Activated T-cell treated with anti-CD3 and anti-CD28 coated beads, Interleukin-2, amount 50 U/mL, for 72 hours (primary cell): ENCODE results near the gene RNU1-4. TPM values are rescaled to one million over a fixed set of nuclear protein-coding genes. Genes with fewer than 3 reads are reported as not detected.
"Not testable (repeated sequence)": the region's sequence is repeated elsewhere in the genome, so short reads cannot be mapped to it uniquely, and the experiment has no call there.

Experiments used
- ATAC-seq, 2 donors: fragments of 150-1000 bp; cut with Tn5 transposase; replicated peaks in 1 of 2; 2 replicates each; pipeline ENCODE4 v1.10.0; 2021; ENCODE audit warnings: moderate library complexity in 2 of 2, mild to moderate bottlenecking in 1 of 2
- DNase-seq, 2 donors: peaks; one replicate each; pipeline ENCODE4 v3.0.0; 2021 to 2022; ENCODE audit warnings: mixed read lengths in 1 of 2
- H3K27ac Mint-ChIP-seq: one replicate; pipeline ENCODE4 v1.8.0; 2022; ENCODE audit warnings: mild to moderate bottlenecking, moderate library complexity, mixed read lengths
- H3K27me3 Mint-ChIP-seq: one replicate; pipeline ENCODE4 v1.8.0; 2022; ENCODE audit warnings: low read depth, mixed read lengths
- H3K36me3 Mint-ChIP-seq, 2 donors: one replicate each; pipeline ENCODE4 v1.8.0; 2022; ENCODE audit warnings: mixed read lengths in 2 of 2, mild to moderate bottlenecking in 1 of 2; ENCODE audit not compliant: insufficient read depth in 2 of 2
- H3K4me1 Mint-ChIP-seq: one replicate; pipeline ENCODE4 v1.8.0; 2022; ENCODE audit warnings: low read depth, mixed read lengths
- H3K4me3 Mint-ChIP-seq, 2 donors: one replicate each; pipeline ENCODE4 v1.8.0; 2022; ENCODE audit warnings: mild to moderate bottlenecking in 2 of 2, mixed read lengths in 2 of 2, moderate library complexity in 2 of 2
- H3K9me3 Mint-ChIP-seq, 2 donors: one replicate each; pipeline ENCODE4 v1.8.0; 2022; ENCODE audit warnings: mixed read lengths in 2 of 2
- total RNA-seq, 2 donors: library from RNA; stranded (reverse); gene quantifications; one replicate each; pipeline ENCODE4 v1.2.3, GENCODE V29; 2022

RNU1-4 gene
- total RNA-seq, 2 donors from 2014 or later, result 1,100 to 1,278 TPM

- not testable (repeated sequence) for H3K9me3 Mint-ChIP-seq, H3K36me3 Mint-ChIP-seq, H3K4me1 Mint-ChIP-seq, H3K27ac Mint-ChIP-seq, H3K27me3 Mint-ChIP-seq, H3K4me3 Mint-ChIP-seq, DNase-seq
- ATAC-seq, result peak; percentile 22 to 23
Observed at GRCh38 chr1:16759041-16759493, 18.8 kb downstream of the RNU1-4 start.

DNA sequence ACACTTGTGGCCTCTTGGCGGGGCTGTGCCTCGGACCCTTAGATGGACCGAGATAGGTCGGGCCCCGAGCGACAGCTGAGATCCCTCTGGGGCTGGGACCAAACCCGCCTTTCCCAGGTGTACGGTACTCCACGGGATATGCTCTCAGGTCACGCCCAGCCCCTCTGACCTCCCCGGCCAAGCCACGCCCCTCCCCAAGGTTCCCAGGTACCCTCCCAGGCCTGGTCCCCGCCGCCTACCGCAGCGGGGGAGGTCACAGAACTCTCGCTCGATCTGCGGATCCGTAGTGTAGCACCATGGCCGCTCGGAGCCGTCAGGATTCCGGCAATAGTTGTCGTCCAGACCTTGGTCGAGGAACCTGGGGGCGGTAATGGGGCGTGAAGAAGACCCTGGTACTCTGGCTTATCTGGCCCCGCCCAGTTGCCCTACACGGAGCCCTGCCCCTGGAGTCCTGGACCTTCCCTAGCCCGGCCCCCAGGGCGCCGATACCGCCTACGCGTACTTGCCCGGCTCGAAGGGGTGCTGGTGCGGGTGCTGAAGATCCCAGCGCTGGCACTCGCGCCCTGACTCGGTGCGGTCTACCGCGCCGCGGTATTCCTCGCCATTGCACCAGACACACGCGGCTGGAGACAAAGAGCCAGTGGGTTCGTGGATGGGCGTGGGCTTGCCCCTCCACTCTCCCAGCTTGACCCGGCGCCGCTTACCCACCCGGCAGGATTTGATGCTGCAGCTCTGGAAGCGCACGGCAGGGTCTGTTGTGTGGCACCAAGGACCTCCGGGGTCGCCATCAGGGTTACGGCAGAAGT lies 19.5 kb downstream of the RNU1-4 start:
- not testable (repeated sequence) for H3K27me3 Mint-ChIP-seq, H3K4me3 Mint-ChIP-seq, H3K27ac Mint-ChIP-seq, DNase-seq, H3K36me3 Mint-ChIP-seq, H3K9me3 Mint-ChIP-seq, H3K4me1 Mint-ChIP-seq
- ATAC-seq, result peak; percentile 39 to 53

DNA sequence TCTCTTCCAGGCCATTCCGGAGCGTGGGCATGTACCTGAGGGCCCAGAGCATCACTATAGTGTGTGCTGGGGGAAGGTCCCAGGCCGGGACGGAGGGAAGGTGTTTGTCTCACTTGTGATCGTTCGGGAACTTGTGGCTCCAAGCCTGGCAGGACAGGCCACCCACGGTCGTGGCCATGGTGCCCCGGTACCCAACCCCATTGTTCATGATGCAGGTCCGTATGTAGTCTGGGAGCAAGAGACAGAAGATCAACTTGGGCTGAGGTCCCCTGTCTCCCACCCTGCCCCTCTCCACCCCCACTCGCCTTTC lies 20.1 kb downstream of the RNU1-4 start:
- not testable (repeated sequence) for ATAC-seq, H3K27ac Mint-ChIP-seq

DNA sequence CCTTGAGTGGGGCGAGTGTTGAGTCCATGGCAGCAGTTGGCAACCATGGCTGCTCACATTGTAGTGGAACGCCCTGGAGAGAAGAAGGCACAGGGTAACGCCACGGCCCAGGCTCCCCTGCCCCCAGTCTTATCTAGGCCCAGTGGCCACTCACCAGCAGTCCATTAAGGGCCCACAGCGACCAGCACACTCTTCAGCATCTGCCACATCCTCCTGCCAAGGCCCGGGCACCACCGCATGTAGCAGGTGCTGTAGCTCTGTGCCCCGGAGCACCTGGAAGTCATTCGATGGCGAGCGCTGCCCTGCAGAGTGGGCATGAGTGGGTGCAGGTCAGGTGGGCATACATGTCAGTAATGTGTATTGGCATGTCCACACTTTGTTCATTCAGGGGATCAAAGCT lies 20.5 kb downstream of the RNU1-4 start:
- ATAC-seq, DNase-seq, H3K4me1 Mint-ChIP-seq, H3K27ac Mint-ChIP-seq, H3K4me3 Mint-ChIP-seq, H3K36me3 Mint-ChIP-seq, H3K9me3 Mint-ChIP-seq: not testable (repeated sequence)
- H3K27me3 Mint-ChIP-seq, result peaks cover 14% of the 10 kb centered on the region

More for the DNA sequence above, 20.1 kb downstream of the RNU1-4 start:
- not testable (repeated sequence) for DNase-seq, H3K36me3 Mint-ChIP-seq, H3K4me3 Mint-ChIP-seq, H3K9me3 Mint-ChIP-seq, H3K4me1 Mint-ChIP-seq
- H3K27me3 Mint-ChIP-seq, result peaks cover 12% of the 10 kb centered on the region

DNA sequence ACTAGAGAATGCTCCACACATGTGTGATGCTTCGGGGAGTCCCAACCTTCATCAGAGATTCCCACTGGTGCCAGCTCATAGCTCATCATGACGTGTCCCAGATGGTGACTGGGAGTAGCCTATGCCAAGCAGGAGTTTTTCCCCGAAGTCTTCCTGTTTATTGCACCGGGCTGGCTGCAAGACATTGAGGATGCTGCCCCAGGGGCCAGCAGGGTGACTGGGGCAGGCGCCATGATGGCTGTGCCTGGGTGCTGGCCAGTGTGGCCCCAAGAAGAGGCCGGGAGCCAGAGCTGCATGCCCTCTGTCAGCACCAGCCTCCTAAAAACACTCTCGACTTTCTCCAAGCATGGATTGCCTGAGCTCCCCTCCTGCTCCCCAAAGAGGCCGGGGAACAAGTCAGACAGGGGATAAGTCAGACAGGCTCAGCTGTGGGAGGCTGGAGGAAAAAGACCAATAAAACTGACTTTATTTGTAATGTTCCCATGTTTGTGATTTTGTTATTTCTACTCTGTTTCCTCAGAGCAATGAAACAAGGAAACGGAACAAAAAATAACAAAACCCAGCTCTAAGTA lies 24.0 kb downstream of the RNU1-4 start:
- H3K27ac Mint-ChIP-seq, H3K36me3 Mint-ChIP-seq, DNase-seq, H3K4me3 Mint-ChIP-seq, H3K4me1 Mint-ChIP-seq, H3K9me3 Mint-ChIP-seq, ATAC-seq: not testable (repeated sequence)
- H3K27me3 Mint-ChIP-seq, result peaks cover 21% of the 10 kb centered on the region

DNA sequence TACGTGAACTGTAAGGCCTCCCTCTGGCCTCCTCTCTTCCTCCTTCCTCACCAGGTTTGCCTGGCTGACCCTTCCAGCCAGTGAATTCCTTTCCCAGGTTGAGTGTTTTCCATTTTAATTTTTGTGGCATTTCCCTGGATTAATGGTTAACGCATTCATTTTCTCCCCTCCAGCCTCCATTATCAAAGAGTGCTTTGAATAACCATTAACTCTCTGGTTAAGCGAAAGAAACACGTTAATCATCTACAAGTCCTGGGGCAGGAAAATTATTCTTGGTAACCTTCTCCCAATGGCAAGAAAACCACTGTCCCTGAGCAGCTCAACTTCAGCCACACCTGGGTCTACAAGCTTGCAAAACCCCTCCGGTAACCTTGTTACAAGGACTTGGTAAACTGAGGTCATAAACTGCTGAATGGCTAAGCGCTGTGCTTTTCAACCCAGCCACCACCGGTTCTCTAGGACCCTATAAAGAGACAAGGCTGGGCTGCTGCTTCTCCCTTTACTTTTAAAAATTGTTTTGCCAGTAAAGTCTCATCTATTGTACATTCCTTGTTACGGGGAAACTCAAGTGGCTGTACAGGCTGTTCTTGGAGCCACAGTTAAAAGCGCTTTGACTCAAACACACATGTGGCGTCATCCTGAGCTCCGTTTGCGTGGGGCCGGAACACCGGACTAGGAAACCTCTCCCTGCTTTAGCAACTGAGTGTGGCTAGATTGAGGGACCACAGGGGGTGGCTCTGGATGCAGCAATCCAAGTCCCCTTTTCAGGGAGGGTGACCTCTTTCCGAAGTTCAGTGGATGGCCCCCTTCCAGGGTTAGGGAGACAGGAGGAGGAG lies 24.7 kb downstream of the RNU1-4 start:
- ATAC-seq, DNase-seq: not testable (repeated sequence)

GRCh38 chr1:16765731-16766605 lies 25.7 kb downstream of the RNU1-4 start:
- not testable (repeated sequence) for H3K27ac Mint-ChIP-seq, H3K4me1 Mint-ChIP-seq, ATAC-seq, H3K4me3 Mint-ChIP-seq, H3K9me3 Mint-ChIP-seq, DNase-seq, H3K36me3 Mint-ChIP-seq
- peaks cover 23% of the 10 kb centered on the region for H3K27me3 Mint-ChIP-seq

More for the DNA sequence above, 24.7 kb downstream of the RNU1-4 start:
- not testable (repeated sequence) for H3K9me3 Mint-ChIP-seq, H3K36me3 Mint-ChIP-seq, H3K4me1 Mint-ChIP-seq, H3K4me3 Mint-ChIP-seq, H3K27ac Mint-ChIP-seq
- H3K27me3 Mint-ChIP-seq, result peaks cover 21% of the 10 kb centered on the region

DNA sequence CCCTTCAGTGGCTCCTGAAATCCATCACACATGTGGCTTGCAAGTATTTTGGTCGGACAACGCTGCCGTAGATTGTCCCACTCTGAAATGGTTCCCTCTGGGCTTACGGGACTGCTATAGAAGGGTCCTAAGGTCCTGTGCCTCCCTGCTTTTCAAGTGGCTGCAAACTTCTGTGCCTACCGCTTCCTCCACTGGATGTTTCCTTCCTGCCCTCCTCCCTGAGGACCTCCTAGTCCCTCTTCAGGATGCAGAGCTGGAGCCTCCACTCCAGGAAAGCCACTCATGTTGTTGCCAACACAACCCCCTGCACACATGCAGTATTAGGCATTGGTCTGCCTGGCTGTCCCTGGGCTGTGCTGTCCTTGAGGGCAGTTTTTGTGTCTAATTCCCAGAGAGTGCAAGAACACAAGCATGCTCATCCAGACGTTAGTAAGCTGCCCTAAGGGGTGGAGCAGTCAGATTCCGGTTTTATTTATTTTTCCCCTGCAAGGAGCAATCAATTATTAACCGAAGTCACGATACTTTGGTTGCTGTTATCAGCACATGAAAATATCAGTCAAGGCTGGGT lies 26.5 kb downstream of the RNU1-4 start:
- DNase-seq, ATAC-seq, H3K4me3 Mint-ChIP-seq, H3K4me1 Mint-ChIP-seq, H3K27ac Mint-ChIP-seq, H3K36me3 Mint-ChIP-seq, H3K9me3 Mint-ChIP-seq: not testable (repeated sequence)
- H3K27me3 Mint-ChIP-seq, result peaks cover 28% of the 10 kb centered on the region

- not testable (repeated sequence) for H3K4me1 Mint-ChIP-seq, H3K4me3 Mint-ChIP-seq, H3K36me3 Mint-ChIP-seq, ATAC-seq, H3K27ac Mint-ChIP-seq, DNase-seq, H3K9me3 Mint-ChIP-seq
- H3K27me3 Mint-ChIP-seq, result peaks cover 28% of the 10 kb centered on the region
Observed at GRCh38 chr1:16770139-16770759, 29.9 kb downstream of the RNU1-4 start.

DNA sequence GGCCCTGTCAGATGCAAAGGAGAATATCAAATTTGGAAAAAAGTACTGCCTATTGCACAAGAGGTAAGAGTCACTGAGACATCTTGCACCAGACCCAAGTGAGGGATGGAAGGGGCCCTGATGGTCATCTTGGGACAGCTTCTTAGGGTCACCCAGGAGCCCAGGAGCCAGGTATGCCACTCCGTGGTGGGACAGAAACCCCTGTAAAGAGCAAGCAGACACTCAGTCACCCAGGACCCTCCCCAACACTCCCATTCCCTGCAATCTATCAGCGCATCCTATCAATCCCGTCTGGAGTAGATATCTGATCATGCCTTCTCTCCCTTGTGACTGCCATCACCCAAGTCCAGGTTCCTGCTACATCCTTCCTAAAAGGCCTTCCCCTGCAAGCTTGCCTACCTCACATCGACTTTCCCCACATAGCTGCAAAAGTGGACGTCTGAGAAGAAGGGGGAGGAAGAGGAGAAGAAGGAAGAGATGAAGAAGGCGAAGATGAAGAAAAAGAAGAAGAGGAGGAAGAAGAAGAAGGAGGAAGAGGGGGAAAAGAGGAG lies 30.7 kb downstream of the RNU1-4 start:
- H3K27ac Mint-ChIP-seq, H3K4me3 Mint-ChIP-seq, DNase-seq, H3K36me3 Mint-ChIP-seq, ATAC-seq, H3K9me3 Mint-ChIP-seq, H3K4me1 Mint-ChIP-seq: not testable (repeated sequence)
- H3K27me3 Mint-ChIP-seq, result peaks cover 25% of the 10 kb centered on the region

DNA sequence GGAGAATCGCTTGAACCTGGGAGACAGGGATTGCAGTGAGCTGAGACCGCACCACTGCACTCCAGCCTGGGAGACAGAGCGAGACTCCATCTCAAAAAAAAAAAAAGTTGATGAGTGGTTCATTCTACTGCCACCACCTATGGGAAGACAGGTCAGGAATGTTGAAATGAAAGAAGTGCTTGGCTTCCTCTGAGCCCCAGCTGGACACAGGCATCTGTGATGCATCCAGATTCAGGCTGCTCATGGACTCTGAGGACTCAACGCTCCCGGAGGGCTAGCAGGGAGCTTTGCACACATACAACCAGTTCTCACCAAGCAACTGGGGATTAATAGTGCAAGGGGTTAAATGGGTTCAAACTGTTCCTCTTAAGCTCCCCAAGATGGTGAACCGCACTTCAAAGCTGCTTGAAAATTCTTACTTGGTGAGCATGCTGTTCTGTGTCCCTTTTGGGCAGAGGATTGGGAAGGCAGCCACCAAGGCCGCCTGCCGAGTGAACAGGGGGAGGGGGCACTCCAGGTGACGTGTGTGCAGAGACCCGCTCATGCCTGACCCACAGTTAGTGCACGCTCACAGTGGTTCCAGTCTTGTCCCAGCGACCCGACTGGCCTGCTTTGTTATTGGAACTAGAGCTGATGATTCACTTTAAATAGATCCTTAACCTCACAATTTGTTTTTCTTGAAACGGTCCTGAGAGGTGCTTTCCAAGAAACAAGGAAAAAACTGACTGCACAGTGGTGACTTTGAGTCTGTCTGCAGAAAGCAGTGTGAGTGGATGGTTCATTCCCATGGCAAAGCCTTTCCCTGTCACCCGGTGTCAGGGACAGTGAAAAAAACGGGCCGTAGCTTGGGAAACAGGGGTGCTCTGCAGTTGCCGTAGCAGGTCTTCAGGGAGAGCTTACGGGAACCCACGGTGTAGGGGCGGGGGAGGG lies 32.2 kb downstream of the RNU1-4 start:
- H3K36me3 Mint-ChIP-seq, H3K4me1 Mint-ChIP-seq, H3K9me3 Mint-ChIP-seq, H3K4me3 Mint-ChIP-seq, H3K27ac Mint-ChIP-seq, DNase-seq: not testable (repeated sequence)
- H3K27me3 Mint-ChIP-seq, result peaks cover 26% of the 10 kb centered on the region
- peak in 1 of 2 donors; percentile 50 for ATAC-seq
